CD8-positive, alpha-beta memory T cell (primary cell): Measurements from ENCODE around the gene UNC5C. TPM values are rescaled to one million over a fixed set of nuclear protein-coding genes. Genes with fewer than 3 reads are reported as not detected.
"Not testable (repeated sequence)": the region's sequence is repeated elsewhere in the genome, so short reads cannot be mapped to it uniquely, and the experiment has no call there.

ENCODE experiments used
- CTCF ChIA-PET: fragments of 350-600 bp; sonication (Branson Sonifier 250); formaldehyde crosslinking; loops from one replicate; lab custom pipeline; 2021; ENCODE audit warnings: antibody characterized with exemption; lab: Charles Lee
- POLR2A ChIA-PET: fragments of 350-600 bp; sonication (Branson Sonifier 250); formaldehyde crosslinking; loops from one replicate; lab custom pipeline; 2021; ENCODE audit warnings: antibody characterized with exemption; lab: Charles Lee
- DNase-seq, 5 donors: peaks; one replicate each; pipeline versions ENCODE4 v3.0.0 to v3.0.0-alpha.2; 2020 to 2022; ENCODE audit warnings: mixed read lengths in 1 of 5
- H3K27ac ChIP-seq: one replicate; pipeline ENCODE4 v1.7.0; 2013; ENCODE audit warnings: low read depth, mild to moderate bottlenecking, low read length, moderate library complexity
- H3K27me3 ChIP-seq: 2 replicates; pipeline ENCODE4 v1.7.0; 2013; ENCODE audit warnings: low read length, mild to moderate bottlenecking; ENCODE audit not compliant: insufficient read depth, poor library complexity, severe bottlenecking
- H3K36me3 ChIP-seq: 2 replicates; pipeline ENCODE4 v1.7.0; 2013; ENCODE audit warnings: mild to moderate bottlenecking, low read length, moderate library complexity; ENCODE audit not compliant: insufficient read depth
- H3K4me1 ChIP-seq: 2 replicates; pipeline ENCODE4 v1.7.0; 2013; ENCODE audit warnings: mild to moderate bottlenecking, low read length, moderate library complexity; ENCODE audit not compliant: insufficient read depth
- H3K4me3 ChIP-seq: 2 replicates; pipeline ENCODE4 v1.7.0; 2013; ENCODE audit warnings: mild to moderate bottlenecking, low read length
- H3K9me3 ChIP-seq: 2 replicates; pipeline ENCODE4 v1.7.0; 2013; ENCODE audit warnings: mild to moderate bottlenecking, low read length
- H3K27ac Mint-ChIP-seq, 8 donors: one replicate each; pipeline ENCODE4 v1.8.0; 2020 to 2021; ENCODE audit warnings: mixed read lengths in 8 of 8, mild to moderate bottlenecking in 6 of 8, inconsistent platforms in 3 of 8, moderate library complexity in 3 of 8
- H3K27me3 Mint-ChIP-seq, 2 donors: one replicate each; pipeline ENCODE4 v1.8.0; 2020 to 2021; ENCODE audit warnings: mixed read lengths in 2 of 2, mild to moderate bottlenecking in 1 of 2, moderate library complexity in 1 of 2
- H3K36me3 Mint-ChIP-seq, 3 donors: one replicate each; pipeline ENCODE4 v1.8.0; 2020 to 2021; ENCODE audit warnings: mixed read lengths in 3 of 3, inconsistent platforms in 1 of 3, mild to moderate bottlenecking in 1 of 3
- H3K4me1 Mint-ChIP-seq, 3 donors: one replicate each; pipeline ENCODE4 v1.8.0; 2020 to 2021; ENCODE audit warnings: mixed read lengths in 3 of 3, inconsistent platforms in 1 of 3, mild to moderate bottlenecking in 1 of 3
- H3K4me3 Mint-ChIP-seq, 7 donors: one replicate each; pipeline ENCODE4 v1.8.0; 2020 to 2021; ENCODE audit warnings: mixed read lengths in 7 of 7, mild to moderate bottlenecking in 6 of 7, moderate library complexity in 4 of 7, inconsistent platforms in 2 of 7
- H3K9me3 Mint-ChIP-seq, 5 donors: one replicate each; pipeline ENCODE4 v1.8.0; 2020 to 2022; ENCODE audit warnings: mixed read lengths in 5 of 5, mild to moderate bottlenecking in 3 of 5, moderate library complexity in 2 of 5, inconsistent platforms in 1 of 5
- polyA plus RNA-seq: library from polyadenylated mRNA; unstranded; fragments of 300-500 nt; fragmentation: Illumina TruSeq; gene quantifications from one replicate; pipeline ENCODE4 v1.2.3, GENCODE V29; 2021
- total RNA-seq, 2 experiments: library from RNA; stranded (reverse); gene quantifications; one replicate each; pipeline ENCODE4 v1.2.3, GENCODE V29; 2021

The UNC5C gene
- total and polyA plus RNA-seq, 3 experiments from 2014 or later: not detected

DNA sequence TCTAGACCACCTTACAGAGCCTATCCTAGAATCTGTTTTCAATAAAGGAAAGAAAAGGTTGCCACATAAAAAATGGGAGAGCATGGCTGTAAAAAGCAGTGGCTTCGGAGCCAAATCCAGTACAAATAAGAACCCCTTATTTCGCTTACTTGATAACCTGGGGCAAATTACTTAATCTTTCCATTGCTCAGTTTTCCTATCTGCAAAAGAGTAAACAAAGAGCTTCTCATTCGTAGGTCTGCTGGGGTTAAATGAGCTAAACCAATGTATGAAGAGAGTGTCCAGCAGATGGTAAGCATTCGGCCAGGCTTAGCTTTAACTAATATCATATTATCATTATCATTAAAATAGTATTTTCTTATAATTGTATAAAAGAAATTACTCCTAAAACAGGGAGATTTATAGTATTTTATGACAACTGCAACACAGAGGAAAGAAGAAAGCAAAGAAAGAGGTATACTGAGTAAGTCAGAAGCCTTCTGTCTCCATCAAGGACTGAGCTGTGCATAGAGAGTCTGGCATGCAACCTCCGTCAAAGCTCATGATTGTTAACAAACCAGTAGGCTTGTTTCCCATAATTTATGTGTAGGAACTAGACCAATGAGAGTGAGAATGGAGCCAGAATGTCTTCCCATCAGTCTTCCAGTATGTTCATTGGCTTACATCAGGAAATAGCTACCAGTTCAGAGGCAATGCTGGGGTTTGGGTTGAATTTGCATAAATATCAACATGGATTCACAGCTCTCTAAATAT lies 364.9 kb downstream of the UNC5C start:
- H3K4me3 ChIP-seq: no peak overlapping the region
- Mint-ChIP-seq H3K27me3 (peaks cover 5 to 8% of the 10 kb centered on the region in 2 donors), H3K4me3 (no peak overlapping the region), H3K27ac (no peak overlapping the region), H3K36me3 (no peaks in the 10 kb centered on the region), H3K9me3 (no peaks in the 10 kb centered on the region), H3K4me1 (peaks cover 5 to 6% (median 6%) of the 10 kb centered on the region in 3 donors)
- H3K4me1 ChIP-seq: peaks cover 4% of the 10 kb centered on the region
- DNase-seq: no peak
- POLR2A ChIA-PET: no interaction called here
- H3K36me3 ChIP-seq: no peaks in the 10 kb centered on the region
- CTCF ChIA-PET: interaction anchor here (0.5 kb wide), 1 partner anchor 27 kb away, joined by 3 read pairs; no protein-coding TSS in a partner anchor
- no peaks in the 10 kb centered on the region for H3K9me3 ChIP-seq
- no peak overlapping the region for H3K27ac ChIP-seq
- H3K27me3 ChIP-seq: no peaks in the 10 kb centered on the region

DNA sequence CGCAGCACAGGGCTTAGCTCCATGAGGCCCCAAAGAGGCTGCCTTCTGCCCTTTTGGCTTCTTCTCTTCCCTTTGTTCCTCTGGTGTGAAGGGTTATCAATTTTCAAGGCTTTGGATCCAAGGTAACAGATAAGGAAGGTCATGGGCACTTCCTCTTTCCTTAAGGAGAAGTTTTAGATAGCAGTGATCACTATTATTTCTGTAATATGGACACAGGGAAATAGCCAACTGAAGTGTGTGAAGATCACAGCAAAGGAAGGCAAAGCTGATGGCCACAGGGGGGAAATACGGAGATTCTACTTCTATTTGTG lies 366.8 kb downstream of the UNC5C start:
- Mint-ChIP-seq H3K4me3 (no peak overlapping the region), H3K9me3 (peaks cover 0 to 6% (median 4%) of the 10 kb centered on the region in 5 donors), H3K27me3 (peaks cover 5 to 8% of the 10 kb centered on the region in 2 donors), H3K27ac (peak overlapping the region in 1 of 8 donors; percentile 10), H3K4me1 (peaks cover 0 to 2% (median 0%) of the 10 kb centered on the region in 3 donors), H3K36me3 (no peaks in the 10 kb centered on the region)
- DNase-seq: no peak
- no peak overlapping the region for H3K4me3 ChIP-seq
- H3K4me1 ChIP-seq: no peaks in the 10 kb centered on the region
- no peaks in the 10 kb centered on the region for H3K36me3 ChIP-seq
- POLR2A ChIA-PET: no interaction called here
- CTCF ChIA-PET: no interaction called here
- no peaks in the 10 kb centered on the region for H3K9me3 ChIP-seq
- no peak overlapping the region for H3K27ac ChIP-seq
- H3K27me3 ChIP-seq: no peaks in the 10 kb centered on the region

- Histone ChIP-seq H3K9me3 (no peaks in the 10 kb centered on the region), H3K4me3 (no peak overlapping the region), H3K36me3 (no peaks in the 10 kb centered on the region), H3K4me1 (no peaks in the 10 kb centered on the region), H3K27me3 (no peaks in the 10 kb centered on the region), H3K27ac (no peak overlapping the region)
- Mint-ChIP-seq H3K4me1 (peaks cover 0 to 2% (median 0%) of the 10 kb centered on the region in 3 donors), H3K36me3 (no peaks in the 10 kb centered on the region), H3K27ac (peak overlapping the region in 1 of 8 donors; percentile 10), H3K4me3 (no peak overlapping the region), H3K9me3 (peaks cover 0 to 6% (median 4%) of the 10 kb centered on the region in 5 donors), H3K27me3 (peaks cover 5 to 8% of the 10 kb centered on the region in 2 donors)
- no peak for DNase-seq
- CTCF ChIA-PET: no interaction called here
- POLR2A ChIA-PET: no interaction called here
These were observed 367.4 kb downstream of the UNC5C start for GRCh38 chr4:95181243-95181995.

DNA sequence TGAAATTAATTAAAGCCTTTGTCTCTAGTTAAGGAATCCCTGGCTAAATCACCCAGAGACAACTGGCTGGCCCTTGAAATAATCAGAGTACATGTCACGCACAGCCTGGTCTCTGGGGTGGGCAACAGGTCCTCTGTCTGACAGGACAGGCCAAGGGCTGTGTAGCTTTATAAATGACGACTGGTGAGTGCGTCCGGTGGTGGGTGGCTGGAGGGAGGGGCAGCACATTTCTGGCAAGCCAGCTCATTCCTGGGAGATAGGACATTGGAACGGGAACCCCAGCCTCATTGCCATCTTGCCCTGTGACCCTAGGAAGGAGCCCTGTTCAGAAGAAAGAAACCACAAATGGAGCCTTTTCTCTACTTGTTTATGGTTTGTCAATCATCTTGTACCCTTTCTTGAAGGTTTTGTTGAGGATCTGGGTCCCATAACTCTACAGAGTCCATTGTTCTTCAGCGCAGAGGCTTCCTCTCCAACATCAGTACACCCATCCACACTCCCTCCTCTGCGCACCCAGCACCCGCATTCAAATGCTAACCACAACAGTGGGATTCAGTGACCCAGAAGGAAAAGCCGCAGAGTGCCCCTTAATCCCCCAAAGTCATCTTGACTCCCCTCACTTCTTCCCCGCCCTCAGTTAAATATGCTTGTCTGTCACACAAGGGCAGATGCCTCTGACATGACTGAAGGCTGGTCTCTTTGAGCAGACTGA lies 368.1 kb downstream of the UNC5C start:
- H3K9me3 Mint-ChIP-seq: peaks cover 0 to 6% (median 4%) of the 10 kb centered on the region in 5 donors
- no peak for DNase-seq
- no peak overlapping the region for H3K27ac ChIP-seq
- no peaks in the 10 kb centered on the region for H3K27me3 ChIP-seq
- no peak overlapping the region for H3K4me3 ChIP-seq
- H3K4me3 Mint-ChIP-seq: no peak overlapping the region
- POLR2A ChIA-PET: no interaction called here
- CTCF ChIA-PET: no interaction called here
- H3K36me3 ChIP-seq: no peaks in the 10 kb centered on the region
- peaks cover 5 to 8% of the 10 kb centered on the region in 2 donors for H3K27me3 Mint-ChIP-seq
- no peaks in the 10 kb centered on the region for H3K36me3 Mint-ChIP-seq
- peaks cover 0 to 2% (median 0%) of the 10 kb centered on the region in 3 donors for H3K4me1 Mint-ChIP-seq
- no peaks in the 10 kb centered on the region for H3K4me1 ChIP-seq
- no peak overlapping the region for H3K27ac Mint-ChIP-seq
- no peaks in the 10 kb centered on the region for H3K9me3 ChIP-seq

DNA sequence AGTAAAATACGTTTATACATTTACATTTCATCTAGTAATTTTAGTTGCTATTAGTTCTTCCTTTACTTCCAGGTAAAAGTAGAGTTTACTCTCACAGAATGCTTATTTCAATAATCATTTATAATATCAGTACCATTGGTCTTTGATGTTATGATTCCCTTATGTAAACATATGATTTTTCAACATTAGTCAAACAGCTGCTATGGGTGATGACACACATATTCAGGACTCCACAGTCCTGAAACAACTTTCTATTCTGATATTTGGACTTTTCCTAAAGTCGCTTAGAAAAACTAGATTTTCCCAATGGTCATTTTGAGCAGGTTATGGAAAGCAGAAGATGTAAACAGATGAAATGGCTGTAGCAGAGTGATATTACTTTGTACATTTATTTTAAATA lies 369.8 kb downstream of the UNC5C start:
- no peaks in the 10 kb centered on the region for H3K27me3 ChIP-seq
- no peaks in the 10 kb centered on the region for H3K36me3 ChIP-seq
- Mint-ChIP-seq H3K9me3 (peaks cover 0 to 6% (median 4%) of the 10 kb centered on the region in 5 donors), H3K36me3 (no peaks in the 10 kb centered on the region), H3K27ac (no peak overlapping the region), H3K4me1 (peaks cover 0 to 2% (median 0%) of the 10 kb centered on the region in 3 donors), H3K4me3 (no peak overlapping the region), H3K27me3 (peaks cover 5 to 8% of the 10 kb centered on the region in 2 donors)
- no peak overlapping the region for H3K4me3 ChIP-seq
- no peak for DNase-seq
- no peaks in the 10 kb centered on the region for H3K4me1 ChIP-seq
- CTCF ChIA-PET: no interaction called here
- no peaks in the 10 kb centered on the region for H3K9me3 ChIP-seq
- H3K27ac ChIP-seq: no peak overlapping the region
- POLR2A ChIA-PET: no interaction called here

DNA sequence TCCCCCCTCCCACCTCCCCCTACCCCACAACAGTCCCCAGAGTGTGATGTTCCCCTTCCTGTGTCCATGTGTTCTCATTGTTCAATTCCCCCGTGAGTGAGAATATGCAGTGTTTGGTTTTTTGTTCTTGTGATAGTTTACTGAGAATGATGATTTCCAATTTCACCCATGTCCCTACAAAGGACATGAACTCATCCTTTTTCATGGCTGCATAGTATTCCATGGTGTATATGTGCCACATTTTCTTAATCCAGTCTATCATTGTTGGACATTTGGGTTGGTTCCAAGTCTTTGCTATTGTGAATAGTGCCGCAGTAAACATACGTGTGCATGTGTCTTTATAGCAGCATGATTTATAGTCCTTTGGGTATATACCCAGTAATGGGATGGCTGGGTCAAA lies 377.4 kb downstream of the UNC5C start:
- H3K4me3 ChIP-seq, H3K36me3 Mint-ChIP-seq, CTCF ChIA-PET, H3K27ac ChIP-seq, H3K27me3 ChIP-seq, H3K36me3 ChIP-seq, H3K9me3 ChIP-seq, H3K4me3 Mint-ChIP-seq, DNase-seq, H3K4me1 ChIP-seq, H3K27me3 Mint-ChIP-seq, H3K9me3 Mint-ChIP-seq, H3K4me1 Mint-ChIP-seq, H3K27ac Mint-ChIP-seq, POLR2A ChIA-PET: not testable (repeated sequence)

GRCh38 chr4:95170176-95170575 lies 378.6 kb downstream of the UNC5C start:
- ChIA-PET CTCF (no interaction called here), POLR2A (no interaction called here)
- Histone ChIP-seq H3K27ac (no peak overlapping the region), H3K27me3 (no peaks in the 10 kb centered on the region), H3K4me1 (no peaks in the 10 kb centered on the region), H3K9me3 (no peaks in the 10 kb centered on the region), H3K36me3 (no peaks in the 10 kb centered on the region), H3K4me3 (no peak overlapping the region)
- H3K36me3 Mint-ChIP-seq: no peaks in the 10 kb centered on the region
- H3K27me3 Mint-ChIP-seq: no peaks in the 10 kb centered on the region
- no peak for DNase-seq
- no peak overlapping the region for H3K27ac Mint-ChIP-seq
- no peak overlapping the region for H3K4me3 Mint-ChIP-seq
- no peaks in the 10 kb centered on the region for H3K9me3 Mint-ChIP-seq
- peaks cover 0 to 4% (median 0%) of the 10 kb centered on the region in 3 donors for H3K4me1 Mint-ChIP-seq

- CTCF ChIA-PET: no interaction called here
These were observed 381.0 kb downstream of the UNC5C start for GRCh38 chr4:95167805-95168204.

More at GRCh38 chr4:95167805-95168204, 381.0 kb downstream of the UNC5C start:
- Mint-ChIP-seq H3K4me1 (peaks cover 0 to 4% (median 0%) of the 10 kb centered on the region in 3 donors), H3K36me3 (no peaks in the 10 kb centered on the region), H3K27me3 (peaks cover 2 to 4% of the 10 kb centered on the region in 2 donors), H3K9me3 (no peaks in the 10 kb centered on the region), H3K27ac (peak overlapping the region in 1 of 8 donors; percentile 57), H3K4me3 (no peak overlapping the region)
- no peaks in the 10 kb centered on the region for H3K9me3 ChIP-seq
- H3K4me1 ChIP-seq: no peaks in the 10 kb centered on the region
- H3K27me3 ChIP-seq: no peaks in the 10 kb centered on the region
- H3K36me3 ChIP-seq: no peaks in the 10 kb centered on the region
- no peak overlapping the region for H3K4me3 ChIP-seq
- POLR2A ChIA-PET: no interaction called here
- DNase-seq: no peak
- H3K27ac ChIP-seq: no peak overlapping the region
